Stimulated activated naive CD8-positive, alpha-beta T cell treated with anti-CD3 and anti-CD28 coated beads, Interleukin-15, Interleukin-2, amounts not matched to agents 100 ng/mL and 50 ng/mL, for 24 hours (primary cell): Measurements from ENCODE around the gene KREMEN2.
"Not testable (repeated sequence)": the region's sequence is repeated elsewhere in the genome, so short reads cannot be mapped to it uniquely, and the experiment has no call there.

Experiments used
- H3K27ac Mint-ChIP-seq: one replicate; pipeline ENCODE4 v1.8.0; 2021; ENCODE audit warnings: mild to moderate bottlenecking, mixed read lengths
- H3K27me3 Mint-ChIP-seq: one replicate; pipeline ENCODE4 v1.8.0; 2021; ENCODE audit warnings: mixed read lengths
- H3K36me3 Mint-ChIP-seq: one replicate; pipeline ENCODE4 v1.8.0; 2021; ENCODE audit warnings: low read depth, mixed read lengths
- H3K4me1 Mint-ChIP-seq: one replicate; pipeline ENCODE4 v1.8.0; 2021; ENCODE audit warnings: low read depth, mixed read lengths
- H3K4me3 Mint-ChIP-seq: one replicate; pipeline ENCODE4 v1.8.0; 2021; ENCODE audit warnings: mild to moderate bottlenecking, mixed read lengths
- H3K9me3 Mint-ChIP-seq: one replicate; pipeline ENCODE4 v1.8.0; 2021; ENCODE audit warnings: mixed read lengths

The KREMEN2 gene

GRCh38 chr16:2963723-2964474 is at the start of gene KREMEN2:
KREMEN2 (plus strand) TSS chr16:2964275; CDS start chr16:2964521, 246 bp downstream.
- Mint-ChIP-seq H3K27ac (no peak within 1 kb of the TSS), H3K9me3 (no peaks in the 10 kb centered on the region), H3K27me3 (peaks cover 22% of the 10 kb centered on the region), H3K4me1 (peaks cover 35% of the 10 kb centered on the region), H3K4me3 (peak within 1 kb of the TSS; percentile 78), H3K36me3 (no peaks in the 10 kb centered on the region)

- Mint-ChIP-seq H3K4me3 (no peak overlapping the region), H3K27ac (no peak overlapping the region), H3K4me1 (peaks cover 33% of the 10 kb centered on the region), H3K27me3 (no peaks in the 10 kb centered on the region), H3K9me3 (no peaks in the 10 kb centered on the region), H3K36me3 (peaks cover 10% of the 10 kb centered on the region)
Observed at GRCh38 chr16:2915196-2915929, 48.7 kb upstream of the KREMEN2 start.

DNA sequence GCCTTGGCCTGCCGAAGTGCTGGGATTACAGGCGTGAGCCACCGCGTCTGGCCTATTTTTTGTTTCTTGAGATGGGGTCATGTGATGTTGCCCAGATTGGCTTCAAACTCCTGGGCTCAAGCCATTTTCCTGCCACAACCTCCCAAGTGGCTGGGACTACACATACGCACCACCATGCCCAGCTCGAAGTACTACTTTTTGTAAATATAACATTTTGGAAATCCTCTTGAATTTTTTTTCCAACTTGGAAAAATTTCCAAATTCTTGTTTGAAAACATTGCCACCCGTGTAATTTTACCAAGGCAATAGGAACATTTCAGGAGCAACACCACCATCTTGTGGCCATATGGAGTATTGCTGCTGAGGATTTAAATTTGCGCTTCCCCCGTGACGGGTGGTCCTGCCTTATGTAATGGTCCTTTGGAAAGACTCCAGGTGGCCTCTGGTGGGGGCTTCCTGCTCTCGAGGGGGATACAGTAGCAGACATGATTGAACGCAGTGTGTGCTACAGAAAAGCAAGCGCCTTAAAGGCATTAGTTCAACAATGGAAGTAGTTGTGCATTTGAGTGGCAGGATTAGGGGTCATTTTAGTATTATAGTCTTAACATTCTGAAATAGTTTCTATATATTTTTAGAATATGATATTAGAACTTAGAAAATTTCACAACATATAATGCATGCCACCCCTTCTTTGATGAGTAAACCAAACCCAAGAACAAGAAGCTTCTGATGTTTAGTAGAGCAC is 44.4 kb upstream of the KREMEN2 start:
- no peaks in the 10 kb centered on the region for H3K27me3 Mint-ChIP-seq
- H3K36me3 Mint-ChIP-seq, result peaks cover 11% of the 10 kb centered on the region
- H3K4me3 Mint-ChIP-seq, result no peak overlapping the region
- H3K27ac Mint-ChIP-seq, result no peak overlapping the region
- H3K9me3 Mint-ChIP-seq, result no peaks in the 10 kb centered on the region
- peaks cover 11% of the 10 kb centered on the region for H3K4me1 Mint-ChIP-seq

DNA sequence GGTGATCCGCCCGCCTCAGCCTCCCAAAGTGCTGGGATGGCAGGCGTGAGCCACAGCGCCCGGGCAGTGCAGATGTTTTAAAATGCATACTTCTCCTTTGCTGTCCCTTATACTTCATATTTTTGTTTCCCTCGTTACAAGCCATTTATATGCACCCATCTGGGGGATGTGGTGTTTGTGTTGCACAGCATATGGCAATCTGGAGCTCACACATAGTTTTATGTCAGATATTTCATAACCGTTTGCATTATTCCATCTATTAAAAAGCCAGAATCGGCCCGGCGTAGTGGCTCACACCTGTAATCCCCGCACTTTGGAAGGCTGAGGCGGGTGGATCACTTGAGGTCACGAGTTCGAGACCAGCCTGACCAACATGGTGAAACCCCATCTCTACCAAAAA is 40.6 kb upstream of the KREMEN2 start:
- H3K36me3 Mint-ChIP-seq, result peaks cover 11% of the 10 kb centered on the region
- H3K4me1 Mint-ChIP-seq, result peaks cover 17% of the 10 kb centered on the region
- no peak overlapping the region for H3K4me3 Mint-ChIP-seq
- no peak overlapping the region for H3K27ac Mint-ChIP-seq
- no peaks in the 10 kb centered on the region for H3K27me3 Mint-ChIP-seq
- H3K9me3 Mint-ChIP-seq, result no peaks in the 10 kb centered on the region

- no peak overlapping the region for H3K4me3 Mint-ChIP-seq
- no peaks in the 10 kb centered on the region for H3K9me3 Mint-ChIP-seq
- peaks cover 13% of the 10 kb centered on the region for H3K4me1 Mint-ChIP-seq
- no peak overlapping the region for H3K27ac Mint-ChIP-seq
- peaks cover 5% of the 10 kb centered on the region for H3K36me3 Mint-ChIP-seq
- no peaks in the 10 kb centered on the region for H3K27me3 Mint-ChIP-seq
Observed at GRCh38 chr16:2924901-2925755, 38.9 kb upstream of the KREMEN2 start.

GRCh38 chr16:2925951-2926649 is 38.0 kb upstream of the KREMEN2 start:
- Mint-ChIP-seq H3K36me3 (peaks cover 5% of the 10 kb centered on the region), H3K27me3 (no peaks in the 10 kb centered on the region), H3K4me1 (peaks cover 13% of the 10 kb centered on the region), H3K27ac (no peak overlapping the region), H3K9me3 (no peaks in the 10 kb centered on the region), H3K4me3 (no peak overlapping the region)

DNA sequence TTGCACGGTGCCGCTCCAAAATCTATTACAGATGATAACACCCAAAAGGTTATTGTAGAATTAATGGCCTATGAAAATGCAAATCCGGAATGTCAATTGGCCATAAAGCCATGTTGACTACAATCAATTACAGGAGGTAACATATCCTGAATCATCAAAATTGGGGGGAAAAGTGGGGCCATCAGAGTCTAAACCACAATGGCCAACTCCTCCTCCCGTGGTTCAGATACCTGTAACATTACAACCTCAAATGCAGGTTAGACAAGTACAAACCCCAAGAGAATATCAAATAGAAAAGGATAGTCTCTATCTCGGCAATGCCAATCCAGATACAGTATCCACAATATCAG is 37.5 kb upstream of the KREMEN2 start:
- Mint-ChIP-seq H3K27me3 (no peaks in the 10 kb centered on the region), H3K27ac (no peak overlapping the region), H3K36me3 (peaks cover 5% of the 10 kb centered on the region), H3K9me3 (no peaks in the 10 kb centered on the region), H3K4me3 (no peak overlapping the region), H3K4me1 (peaks cover 13% of the 10 kb centered on the region)

- H3K27me3 Mint-ChIP-seq, result no peaks in the 10 kb centered on the region
- H3K4me3 Mint-ChIP-seq, result no peak overlapping the region
- no peak overlapping the region for H3K27ac Mint-ChIP-seq
- H3K36me3 Mint-ChIP-seq, result peaks cover 5% of the 10 kb centered on the region
- no peaks in the 10 kb centered on the region for H3K9me3 Mint-ChIP-seq
- peaks cover 13% of the 10 kb centered on the region for H3K4me1 Mint-ChIP-seq
Observed at GRCh38 chr16:2927010-2927646, 36.9 kb upstream of the KREMEN2 start.

DNA sequence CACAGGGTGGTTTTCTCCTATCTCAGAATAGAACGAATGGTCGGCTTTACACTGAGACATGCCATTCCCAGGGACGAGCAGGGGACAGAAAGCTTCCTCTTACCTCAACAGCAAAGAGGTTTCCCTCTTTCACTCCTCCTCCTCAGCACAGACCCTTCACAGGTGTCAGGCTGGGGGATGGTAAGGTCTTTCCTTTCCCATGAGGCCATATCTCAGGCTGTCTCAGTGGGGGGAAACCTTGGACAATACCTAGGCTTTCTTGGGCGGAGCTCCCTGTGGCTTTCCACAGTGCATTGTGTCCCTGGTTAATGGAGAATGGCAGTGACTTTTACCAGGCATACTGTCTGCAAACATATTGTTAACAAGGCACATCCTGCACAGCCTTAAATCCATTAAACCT is 35.9 kb upstream of the KREMEN2 start:
- not testable (repeated sequence) for H3K27me3 Mint-ChIP-seq, H3K9me3 Mint-ChIP-seq, H3K27ac Mint-ChIP-seq, H3K36me3 Mint-ChIP-seq, H3K4me3 Mint-ChIP-seq
- peaks cover 13% of the 10 kb centered on the region for H3K4me1 Mint-ChIP-seq

- H3K4me1 Mint-ChIP-seq, result peaks cover 13% of the 10 kb centered on the region
- no peak overlapping the region for H3K27ac Mint-ChIP-seq
- H3K27me3 Mint-ChIP-seq, result no peaks in the 10 kb centered on the region
- no peaks in the 10 kb centered on the region for H3K9me3 Mint-ChIP-seq
- H3K36me3 Mint-ChIP-seq, result no peaks in the 10 kb centered on the region
- no peak overlapping the region for H3K4me3 Mint-ChIP-seq
Observed at GRCh38 chr16:2928796-2929195, 35.3 kb upstream of the KREMEN2 start.

GRCh38 chr16:2929693-2930092 is 34.4 kb upstream of the KREMEN2 start:
- Mint-ChIP-seq H3K27ac (no peak overlapping the region), H3K9me3 (no peaks in the 10 kb centered on the region), H3K36me3 (no peaks in the 10 kb centered on the region), H3K4me3 (no peak overlapping the region), H3K4me1 (peaks cover 13% of the 10 kb centered on the region), H3K27me3 (no peaks in the 10 kb centered on the region)

- Mint-ChIP-seq H3K4me1 (peaks cover 13% of the 10 kb centered on the region), H3K27ac (no peak overlapping the region)
Observed at GRCh38 chr16:2930236-2930635, 33.8 kb upstream of the KREMEN2 start.

GRCh38 chr16:2931231-2931914 is 32.7 kb upstream of the KREMEN2 start:
- not testable (repeated sequence) for H3K36me3 Mint-ChIP-seq

More at GRCh38 chr16:2930236-2930635, 33.8 kb upstream of the KREMEN2 start:
- Mint-ChIP-seq H3K4me3 (no peak overlapping the region), H3K36me3 (no peaks in the 10 kb centered on the region), H3K27me3 (no peaks in the 10 kb centered on the region), H3K9me3 (no peaks in the 10 kb centered on the region)

More at GRCh38 chr16:2931231-2931914, 32.7 kb upstream of the KREMEN2 start:
- H3K4me1 Mint-ChIP-seq, H3K4me3 Mint-ChIP-seq, H3K27ac Mint-ChIP-seq, H3K9me3 Mint-ChIP-seq, H3K27me3 Mint-ChIP-seq: not testable (repeated sequence)
